ENCODE measurements around the gene KPNB1.

The KPNB1 gene

DNA sequence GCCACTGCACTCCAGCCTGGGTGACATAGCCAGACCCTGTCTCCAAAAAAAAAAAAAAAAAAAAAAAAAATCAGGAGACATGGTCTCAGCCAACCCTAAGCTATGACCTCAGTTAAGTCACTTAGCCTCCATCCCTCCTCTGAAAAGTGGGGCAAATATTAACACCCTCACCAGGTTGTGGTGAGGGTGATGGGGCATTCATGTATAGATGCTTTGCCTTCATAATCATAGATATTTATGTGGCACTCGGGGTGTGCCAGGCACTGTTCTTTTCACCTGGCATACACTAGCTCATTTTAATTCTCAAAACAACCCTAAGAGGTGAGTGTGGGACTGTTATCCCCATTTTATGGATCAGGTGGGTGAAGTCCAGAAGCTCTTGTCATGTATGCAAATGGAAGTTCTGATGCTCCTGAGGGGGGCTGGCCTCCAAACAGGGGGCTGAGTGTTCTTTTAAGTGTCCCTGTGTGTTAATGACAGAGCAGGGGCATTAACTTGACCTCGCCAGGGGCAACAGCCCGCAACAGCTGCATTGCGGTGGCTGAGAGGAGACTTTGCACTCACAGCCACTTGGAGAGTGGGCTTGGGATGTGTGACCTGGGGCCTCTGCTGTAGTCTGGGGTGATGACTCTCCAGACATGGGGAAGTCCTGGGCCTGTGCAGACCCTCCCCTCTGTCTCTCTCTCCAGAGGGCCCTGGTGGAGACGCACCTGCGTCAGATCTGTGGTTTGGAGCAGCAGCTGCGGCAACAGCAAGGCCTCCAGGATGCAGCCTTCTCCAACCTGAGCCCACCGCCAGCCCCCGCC, 48.4 kb downstream of the KPNB1 start:
- Histone ChIP-seq H3K27me3 (no peaks in the 10 kb centered on the region), H3K9me3 (no peaks in the 10 kb centered on the region), H3K36me3 (peaks cover 9 to 34% (median 16%) of the 10 kb centered on the region in 3 donors), H3K27ac (no peak overlapping the region), H3K4me3 (no peak overlapping the region), H3K4me1 (peaks cover 0 to 28% (median 11%) of the 10 kb centered on the region in 4 donors)
- TF ChIP-seq, protein P1, sequence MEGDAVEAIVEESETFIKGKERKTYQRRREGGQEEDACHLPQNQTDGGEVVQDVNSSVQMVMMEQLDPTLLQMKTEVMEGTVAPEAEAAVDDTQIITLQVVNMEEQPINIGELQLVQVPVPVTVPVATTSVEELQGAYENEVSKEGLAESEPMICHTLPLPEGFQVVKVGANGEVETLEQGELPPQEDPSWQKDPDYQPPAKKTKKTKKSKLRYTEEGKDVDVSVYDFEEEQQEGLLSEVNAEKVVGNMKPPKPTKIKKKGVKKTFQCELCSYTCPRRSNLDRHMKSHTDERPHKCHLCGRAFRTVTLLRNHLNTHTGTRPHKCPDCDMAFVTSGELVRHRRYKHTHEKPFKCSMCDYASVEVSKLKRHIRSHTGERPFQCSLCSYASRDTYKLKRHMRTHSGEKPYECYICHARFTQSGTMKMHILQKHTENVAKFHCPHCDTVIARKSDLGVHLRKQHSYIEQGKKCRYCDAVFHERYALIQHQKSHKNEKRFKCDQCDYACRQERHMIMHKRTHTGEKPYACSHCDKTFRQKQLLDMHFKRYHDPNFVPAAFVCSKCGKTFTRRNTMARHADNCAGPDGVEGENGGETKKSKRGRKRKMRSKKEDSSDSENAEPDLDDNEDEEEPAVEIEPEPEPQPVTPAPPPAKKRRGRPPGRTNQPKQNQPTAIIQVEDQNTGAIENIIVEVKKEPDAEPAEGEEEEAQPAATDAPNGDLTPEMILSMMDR (IDR thresholded peaks at IDR 0.05): no peak
- intact Hi-C loops (cut with DNase I; ENCODE audit: low total_unique reads): loop anchor here (10.0 kb wide), 1 partner anchor 407 kb away; the partner anchor contains the start of genes CBX1 and SNX11
- peak in 1 of 2 donors; percentile 57 for DNase-seq

DNA sequence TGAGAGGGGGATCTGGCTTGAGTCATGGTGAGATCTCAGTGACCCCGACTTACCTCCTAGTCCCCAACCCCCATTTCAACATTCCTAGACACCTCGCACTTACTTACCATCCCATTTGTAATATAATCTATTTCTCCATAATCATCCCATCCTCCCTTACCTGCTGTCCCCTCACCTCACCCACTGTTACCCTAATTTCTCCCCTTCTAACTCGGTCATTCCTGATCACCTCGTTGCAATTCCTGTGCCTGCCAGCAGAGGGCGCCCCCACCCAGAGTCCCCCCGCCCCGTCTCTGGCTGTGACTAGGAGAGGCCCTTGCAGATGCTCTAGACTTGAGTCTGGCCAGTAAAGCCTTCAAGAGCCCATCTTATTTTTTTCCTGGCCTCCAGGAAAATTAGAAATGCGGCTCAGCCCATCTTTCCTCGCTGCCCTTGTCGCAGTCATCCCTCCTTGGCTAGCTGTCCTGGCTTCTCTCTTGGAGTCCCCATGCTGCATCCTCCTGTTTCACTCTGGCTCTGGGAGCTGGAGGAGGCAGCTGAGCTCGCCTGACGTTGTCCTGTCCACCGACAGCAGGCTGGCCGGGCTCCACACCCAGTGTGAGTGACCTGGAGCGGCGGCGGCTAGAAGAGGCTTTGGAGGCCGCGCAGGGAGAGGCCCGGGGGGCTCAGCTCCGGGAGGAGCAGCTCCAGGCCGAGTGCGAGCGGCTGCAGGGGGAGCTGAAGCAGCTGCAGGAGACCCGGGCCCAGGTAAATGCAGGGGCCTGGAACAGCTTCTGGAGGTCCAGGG, 49.2 kb downstream of the KPNB1 start:
- no peak overlapping the region for H3K4me3 ChIP-seq
- H3K4me1 ChIP-seq: peaks cover 0 to 21% (median 7%) of the 10 kb centered on the region in 4 donors
- H3K27ac ChIP-seq: no peak overlapping the region
- intact Hi-C loops (cut with DNase I; ENCODE audit: low total_unique reads): loop anchor here (10.0 kb wide), 1 partner anchor 406 kb away; the partner anchor contains the start of genes CBX1 and SNX11
- H3K27me3 ChIP-seq: no peaks in the 10 kb centered on the region
- DNase-seq: peak in 1 of 2 donors; percentile 72
- TF ChIP-seq, protein P1 (IDR thresholded peaks at IDR 0.05): peak; percentile 62 to 96
- H3K36me3 ChIP-seq: peaks cover 9 to 34% (median 16%) of the 10 kb centered on the region in 3 donors
- H3K9me3 ChIP-seq: no peaks in the 10 kb centered on the region

DNA sequence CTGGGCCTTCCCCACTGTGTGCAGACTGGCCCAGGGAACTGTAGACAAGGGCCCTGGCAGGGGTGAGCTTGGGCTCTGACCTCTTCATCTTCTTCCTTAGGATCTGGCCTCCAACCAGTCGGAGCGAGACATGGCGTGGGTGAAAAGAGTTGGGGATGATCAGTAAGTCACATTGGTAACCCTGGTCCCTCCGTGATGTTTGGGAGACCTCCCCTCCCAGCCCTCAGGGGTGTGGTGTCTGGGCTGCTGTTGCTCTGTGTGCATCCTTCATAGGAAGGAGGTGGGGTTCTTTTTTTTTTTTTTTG, 49.8 kb downstream of the KPNB1 start:
- peaks cover 9 to 34% (median 16%) of the 10 kb centered on the region in 3 donors for H3K36me3 ChIP-seq
- no peak for DNase-seq
- H3K9me3 ChIP-seq: no peaks in the 10 kb centered on the region
- no peak overlapping the region for H3K27ac ChIP-seq
- no peaks in the 10 kb centered on the region for H3K27me3 ChIP-seq
- intact Hi-C loops (cut with DNase I; ENCODE audit: low total_unique reads): loop anchor here (10.0 kb wide), 1 partner anchor 405 kb away; the partner anchor contains the start of genes CBX1 and SNX11
- H3K4me3 ChIP-seq: no peak overlapping the region
- TF ChIP-seq, protein P1 (IDR thresholded peaks at IDR 0.05): no peak
- H3K4me1 ChIP-seq: peaks cover 0 to 18% (median 7%) of the 10 kb centered on the region in 4 donors

DNA sequence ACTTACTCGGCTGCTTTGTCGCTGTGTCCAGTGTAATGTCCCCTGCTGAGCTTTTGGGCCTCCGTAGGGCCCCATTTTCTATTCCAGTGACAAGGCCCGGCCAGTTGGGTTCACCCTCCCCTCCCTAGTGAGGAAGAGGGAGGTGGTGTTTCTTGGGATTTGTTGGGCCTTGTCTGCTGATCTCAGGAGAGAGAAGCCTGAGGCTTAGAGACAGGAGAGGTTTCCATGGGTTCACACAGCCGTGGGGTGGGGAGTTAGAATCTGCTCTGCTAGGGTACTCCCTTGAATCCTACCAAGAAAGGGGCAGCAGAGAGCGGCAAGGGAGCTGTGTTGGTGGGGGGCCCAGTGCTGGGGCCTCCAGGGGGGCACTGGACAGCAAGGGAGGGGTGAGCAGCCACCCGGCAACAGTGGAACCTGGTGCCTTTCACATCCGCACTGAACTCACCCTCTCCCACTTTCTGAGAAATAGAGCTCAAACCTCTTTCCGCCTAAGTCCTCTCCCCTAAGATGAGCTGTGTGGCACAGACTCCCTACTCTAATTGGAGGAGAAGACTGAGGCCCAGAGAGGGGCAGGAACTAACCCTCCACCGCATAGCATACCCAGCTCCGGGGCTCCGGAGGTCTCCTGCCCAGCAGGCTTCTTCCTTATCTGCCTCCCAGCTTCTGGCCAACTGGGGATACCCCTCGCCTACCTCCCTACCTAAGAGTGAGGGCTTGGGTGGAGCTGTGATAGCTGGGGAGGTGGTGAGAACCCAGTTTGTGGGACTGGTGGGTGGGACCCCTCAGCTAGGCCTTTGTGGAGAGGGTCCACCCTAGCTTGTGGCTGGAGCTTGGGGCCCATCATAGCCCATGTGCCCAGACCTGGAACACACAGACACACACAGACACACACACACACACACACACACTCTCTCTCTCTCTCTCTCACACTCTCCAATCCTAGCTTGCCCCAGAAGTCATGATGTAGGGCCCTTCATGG, 51.0 kb downstream of the KPNB1 start:
- no peaks in the 10 kb centered on the region for H3K27me3 ChIP-seq
- TF ChIP-seq, protein P1 (IDR thresholded peaks at IDR 0.05): no peak
- peaks cover 0 to 5% (median 0%) of the 10 kb centered on the region in 4 donors for H3K4me1 ChIP-seq
- DNase-seq: no peak
- H3K4me3 ChIP-seq: no peak overlapping the region
- no peak overlapping the region for H3K27ac ChIP-seq
- H3K36me3 ChIP-seq: peaks cover 9 to 45% (median 16%) of the 10 kb centered on the region in 3 donors
- H3K9me3 ChIP-seq: no peaks in the 10 kb centered on the region
- intact Hi-C loops (cut with DNase I; ENCODE audit: low total_unique reads): no loop called here

DNA sequence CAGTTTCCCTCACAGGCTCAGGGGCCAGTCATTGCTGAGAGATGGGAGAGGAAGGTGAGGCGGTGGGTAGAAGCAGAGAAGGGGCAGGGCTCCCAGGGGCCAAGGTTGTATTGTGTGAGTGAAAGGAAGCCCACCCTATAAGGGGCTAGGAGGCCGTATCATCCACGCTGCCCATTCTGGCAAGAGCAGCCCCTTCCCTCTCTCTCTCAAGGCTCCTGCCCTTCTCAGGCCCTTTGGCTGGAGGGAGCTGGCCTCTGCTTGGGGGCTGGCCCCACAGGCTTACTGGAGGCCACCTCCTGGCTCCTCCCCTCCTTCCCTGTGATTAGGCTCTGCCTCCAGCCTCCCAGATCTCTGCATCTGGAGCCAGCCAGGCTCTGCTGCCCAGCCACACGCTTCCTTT, 51.9 kb downstream of the KPNB1 start:
- H3K4me1 ChIP-seq: peaks cover 0 to 5% (median 2%) of the 10 kb centered on the region in 4 donors
- TF ChIP-seq, protein P1 (IDR thresholded peaks at IDR 0.05): no peak
- no peaks in the 10 kb centered on the region for H3K9me3 ChIP-seq
- no peak overlapping the region for H3K27ac ChIP-seq
- DNase-seq: no peak
- no peak overlapping the region for H3K4me3 ChIP-seq
- no peaks in the 10 kb centered on the region for H3K27me3 ChIP-seq
- intact Hi-C loops (cut with DNase I; ENCODE audit: low total_unique reads): no loop called here
- H3K36me3 ChIP-seq: peaks cover 9 to 48% (median 16%) of the 10 kb centered on the region in 3 donors
